LHCN-M2 (cell line): Measurements from ENCODE around the gene PCBP3. TPM values are rescaled to one million over a fixed set of nuclear protein-coding genes. Genes with fewer than 3 reads are reported as not detected.
A peak's percentile ranks its signal among the peaks of the same experiment; 100 is the strongest.
"Not testable (repeated sequence)": the region's sequence is repeated elsewhere in the genome, so short reads cannot be mapped to it uniquely, and the experiment has no call there.

Experiments used
- DNase-seq: peaks from one replicate; pipeline ENCODE4 v3.0.0-alpha.2; 2012; ENCODE audit warnings: low read depth
- polyA plus RNA-seq: library from polyadenylated mRNA; unstranded; fragments of >200 nt; gene quantifications from one replicate; pipeline ENCODE4 v1.2.1, GENCODE V29; 2012; ENCODE audit warnings: missing spikeins
- total RNA-seq: library from RNA; depleted of rRNA; stranded (reverse); fragments of >200 nt; gene quantifications from 2 replicates; pipeline ENCODE4 v1.2.3, GENCODE V29; 2014; rRNA removed

Gene PCBP3
- 2.8 and 3.8 TPM in 2 replicates for total RNA-seq
- polyA plus RNA-seq: 1.6 TPM

- peak; percentile 87 for DNase-seq
These were observed at the start of gene PCBP3 for GRCh38 chr21:45643021-45643980. Gene PCBP3, plus strand, starts transcription at chr21:45643725. Its CDS starts 206,361 bp downstream, at chr21:45850086.

DNA sequence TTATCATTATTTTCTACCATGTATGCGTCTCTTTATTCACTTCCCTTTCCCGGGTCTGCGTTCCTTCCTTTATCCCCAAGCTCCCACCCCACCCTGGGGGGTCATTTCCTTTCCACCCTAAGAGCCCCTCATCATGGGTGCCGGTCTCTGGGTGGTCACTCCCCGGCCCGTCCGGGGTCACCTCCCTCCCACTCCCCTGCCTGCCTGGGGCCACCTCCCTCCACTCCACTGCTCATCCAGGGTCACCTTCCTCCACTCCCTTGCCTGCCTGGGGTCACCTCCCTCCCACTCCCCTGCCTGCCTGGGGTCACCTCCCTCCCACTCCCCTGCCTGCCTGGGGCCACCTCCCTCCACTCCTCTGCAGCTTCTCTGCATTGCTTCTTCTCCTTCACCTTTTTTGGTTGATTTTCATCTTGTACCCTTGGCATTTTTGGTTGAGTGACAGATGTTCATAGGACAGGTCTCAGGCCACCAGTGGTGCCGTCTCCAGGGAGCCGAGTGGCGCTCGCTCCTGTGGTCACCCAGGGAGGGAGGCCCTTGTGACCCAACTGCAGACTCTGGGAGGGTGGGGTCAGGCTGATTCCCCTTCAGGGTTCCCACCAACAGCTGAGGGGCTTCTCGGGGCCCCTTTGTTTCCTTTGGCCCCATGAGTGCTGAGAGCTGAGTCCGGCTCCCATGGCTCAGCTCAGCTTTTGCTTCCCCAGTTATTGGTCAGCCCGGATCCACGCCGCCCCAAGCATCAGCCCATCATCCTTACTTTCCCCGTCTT lies 48.6 kb upstream of the PCBP3 start:
- no peak for DNase-seq

DNA sequence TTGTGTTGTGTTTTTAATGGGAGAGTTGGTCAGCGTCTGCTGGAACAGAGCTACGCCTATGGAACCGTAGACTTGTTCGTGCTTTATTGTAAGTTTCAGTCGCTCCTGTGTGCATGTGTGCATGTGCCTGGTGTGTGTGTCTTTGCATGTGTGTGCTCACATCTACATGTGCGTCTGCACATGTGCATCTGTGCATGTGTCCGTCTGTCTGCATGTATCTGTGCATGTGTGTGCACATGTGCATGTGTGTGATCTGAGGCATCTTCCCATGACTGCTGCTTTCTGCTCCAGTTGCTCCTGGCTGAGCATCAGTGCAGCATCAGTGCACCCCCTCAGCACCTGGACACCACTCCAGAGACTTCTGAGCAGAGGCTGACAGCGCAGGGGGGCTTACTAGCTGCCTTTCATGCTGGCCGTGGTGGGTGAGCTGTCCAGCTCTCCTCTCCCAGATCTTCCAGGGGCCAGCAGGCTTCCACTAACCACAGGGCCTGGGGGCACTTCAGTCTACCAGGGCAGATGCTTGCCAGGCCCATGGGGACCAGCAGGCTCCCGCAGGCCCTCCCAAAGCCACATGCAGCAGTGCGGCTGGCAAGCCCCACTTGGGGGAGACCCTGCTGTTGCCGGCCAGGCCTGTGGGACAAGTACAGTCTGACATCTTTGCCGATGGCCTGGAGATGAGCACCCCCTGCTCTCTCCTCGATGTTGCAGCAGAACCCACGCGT lies 47.8 kb upstream of the PCBP3 start:
- DNase-seq: no peak

DNA sequence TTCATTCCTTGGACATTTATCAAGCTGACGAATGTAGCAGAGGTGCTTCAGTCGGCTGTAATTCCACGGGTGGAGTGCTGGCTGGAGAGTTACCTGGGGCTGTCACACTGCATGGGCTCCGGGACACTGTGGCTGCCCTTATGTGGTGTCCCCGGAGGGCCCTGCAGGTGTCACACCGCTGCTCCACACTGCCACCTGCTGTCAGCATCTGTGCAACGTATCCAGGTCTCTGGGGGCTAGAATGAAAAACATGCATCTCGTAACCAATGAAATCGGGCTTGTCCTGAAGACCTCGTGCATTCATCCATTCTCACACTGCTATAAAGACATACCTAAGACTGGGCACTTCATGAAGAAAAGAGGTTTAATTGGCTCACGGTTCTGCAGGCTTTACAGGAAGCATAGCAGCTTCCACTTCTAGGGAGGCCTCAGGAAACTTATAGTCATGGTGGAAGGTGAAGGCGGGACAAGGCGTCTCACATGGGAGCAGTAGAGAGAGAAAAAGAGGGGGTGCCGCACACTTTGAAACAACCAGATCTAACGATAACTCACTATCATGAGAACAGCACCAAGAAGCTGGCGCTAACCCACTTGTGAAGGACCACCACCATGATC lies 46.7 kb upstream of the PCBP3 start:
- DNase-seq: peak; percentile 27

DNA sequence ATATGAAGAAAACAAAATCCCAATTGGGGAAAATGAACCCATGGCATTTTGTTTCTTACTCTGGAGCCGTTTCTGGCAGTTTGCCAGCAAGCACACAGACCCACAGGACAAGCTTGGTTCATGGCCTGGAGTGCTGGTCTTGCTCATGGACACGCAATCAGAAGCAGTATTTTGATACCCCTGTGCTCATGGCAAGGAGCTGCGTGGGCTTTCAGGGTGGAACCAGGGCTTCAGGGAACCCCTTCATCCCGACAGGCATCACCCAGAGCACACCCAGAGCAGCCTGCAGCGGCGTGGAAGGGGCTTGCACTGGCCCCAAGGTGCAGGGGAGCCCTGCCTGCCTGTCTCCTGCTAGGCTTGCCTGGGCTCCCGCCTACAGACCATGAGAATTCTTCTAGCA lies 45.4 kb upstream of the PCBP3 start:
- DNase-seq: no peak

GRCh38 chr21:45598666-45599065 lies 44.9 kb upstream of the PCBP3 start:
- no peak for DNase-seq

DNA sequence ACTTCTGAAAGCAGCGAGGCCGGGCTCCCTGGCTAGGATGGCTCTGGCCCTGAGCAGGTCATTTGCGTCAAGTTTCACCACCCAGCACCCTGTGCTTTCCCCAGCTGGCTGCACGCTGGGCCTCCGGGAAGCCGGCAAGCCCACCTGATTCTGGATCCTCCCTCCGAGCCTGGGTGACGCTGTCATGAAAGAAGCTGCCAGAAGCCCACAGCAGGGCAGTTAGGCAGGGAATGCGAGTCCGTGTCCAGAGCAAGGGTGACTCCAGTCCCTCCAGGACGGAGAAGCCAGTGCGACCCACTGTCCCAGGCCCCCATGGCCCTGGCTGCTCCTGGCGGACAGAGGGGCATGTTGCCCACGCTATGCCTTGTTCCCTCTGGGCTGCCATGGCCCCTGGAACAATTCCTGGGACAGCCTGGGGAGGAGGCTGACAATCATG lies 44.4 kb upstream of the PCBP3 start:
- no peak for DNase-seq

DNA sequence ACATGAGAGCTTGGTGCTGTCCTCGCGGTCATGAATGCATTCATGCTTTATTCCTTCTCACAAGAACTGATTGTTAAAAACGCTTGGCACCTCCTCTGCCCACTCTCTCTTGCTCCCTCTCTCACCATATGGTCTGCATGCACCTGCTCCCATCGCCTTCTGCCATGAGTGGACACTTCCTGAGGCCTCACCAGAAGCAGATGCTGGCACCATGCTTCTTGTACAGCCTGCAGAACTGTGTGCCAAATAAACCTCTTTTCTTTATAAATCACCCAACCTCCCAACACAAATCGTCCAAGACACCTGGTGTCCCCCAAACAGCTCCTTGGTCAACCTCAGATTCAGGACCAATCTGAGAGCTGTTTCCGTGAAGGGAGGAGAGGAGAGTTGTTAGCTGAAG lies 43.3 kb upstream of the PCBP3 start:
- no peak for DNase-seq

DNA sequence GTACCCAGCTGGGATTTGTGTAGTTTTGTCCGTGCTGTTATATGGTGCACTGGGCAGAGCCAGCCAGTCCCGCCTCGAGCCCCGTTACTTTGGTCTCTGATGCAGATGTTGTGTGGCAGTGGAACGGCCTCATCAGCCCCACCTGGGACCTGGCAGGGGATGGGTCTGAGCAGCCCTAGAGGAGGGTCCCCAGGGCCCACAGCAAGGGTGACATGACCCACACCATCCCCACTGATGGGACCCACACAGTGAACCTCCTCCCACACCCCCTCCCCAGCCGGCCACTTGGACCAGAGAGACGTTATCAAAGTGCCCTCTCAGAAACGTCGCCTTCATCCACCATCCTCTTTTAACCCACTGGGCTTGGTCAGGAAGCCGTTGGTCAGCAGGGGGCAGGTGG lies 42.0 kb upstream of the PCBP3 start:
- DNase-seq: no peak

DNA sequence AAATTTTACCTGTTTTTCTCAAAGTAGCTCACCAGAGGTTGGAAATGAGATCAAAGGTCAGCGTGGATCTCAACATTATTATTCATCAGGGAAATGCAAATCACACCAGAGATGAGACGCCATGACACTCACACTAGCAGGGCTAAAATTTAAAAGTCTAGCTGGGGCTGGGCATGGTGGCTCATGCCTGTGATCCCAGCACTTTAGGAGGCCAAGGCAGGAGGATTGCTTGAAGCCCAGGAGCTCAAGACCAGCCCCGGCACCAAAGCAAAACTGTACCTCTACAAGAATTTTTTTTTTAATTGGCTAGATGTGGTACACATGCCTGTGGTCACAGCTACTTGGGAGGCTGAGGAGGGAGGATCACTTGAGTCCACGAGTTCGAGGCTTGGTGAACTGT lies 41.4 kb upstream of the PCBP3 start:
- DNase-seq: no peak

- DNase-seq: no peak
These were observed 40.0 kb upstream of the PCBP3 start for GRCh38 chr21:45603481-45603880.

DNA sequence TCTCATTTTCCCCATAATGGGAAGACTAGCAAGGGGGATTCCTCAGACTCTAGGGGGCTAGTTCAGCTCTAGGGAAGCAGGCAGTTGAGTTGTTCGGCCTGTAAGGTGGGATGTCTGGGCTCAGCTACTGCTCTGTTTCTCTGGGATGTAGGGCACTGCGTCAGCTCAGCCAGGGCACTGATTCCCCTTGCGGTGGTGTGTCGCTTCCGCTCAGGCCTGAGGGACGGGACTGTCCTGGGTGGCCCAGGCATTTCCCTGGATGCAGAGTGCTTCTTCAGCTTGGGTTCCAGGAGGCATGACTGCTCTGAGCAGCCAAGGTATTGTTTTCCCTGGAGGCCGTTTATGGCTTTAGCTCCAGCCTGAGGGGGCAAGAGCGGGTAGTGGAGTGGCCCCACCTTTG lies 38.8 kb upstream of the PCBP3 start:
- DNase-seq: not testable (repeated sequence)

DNA sequence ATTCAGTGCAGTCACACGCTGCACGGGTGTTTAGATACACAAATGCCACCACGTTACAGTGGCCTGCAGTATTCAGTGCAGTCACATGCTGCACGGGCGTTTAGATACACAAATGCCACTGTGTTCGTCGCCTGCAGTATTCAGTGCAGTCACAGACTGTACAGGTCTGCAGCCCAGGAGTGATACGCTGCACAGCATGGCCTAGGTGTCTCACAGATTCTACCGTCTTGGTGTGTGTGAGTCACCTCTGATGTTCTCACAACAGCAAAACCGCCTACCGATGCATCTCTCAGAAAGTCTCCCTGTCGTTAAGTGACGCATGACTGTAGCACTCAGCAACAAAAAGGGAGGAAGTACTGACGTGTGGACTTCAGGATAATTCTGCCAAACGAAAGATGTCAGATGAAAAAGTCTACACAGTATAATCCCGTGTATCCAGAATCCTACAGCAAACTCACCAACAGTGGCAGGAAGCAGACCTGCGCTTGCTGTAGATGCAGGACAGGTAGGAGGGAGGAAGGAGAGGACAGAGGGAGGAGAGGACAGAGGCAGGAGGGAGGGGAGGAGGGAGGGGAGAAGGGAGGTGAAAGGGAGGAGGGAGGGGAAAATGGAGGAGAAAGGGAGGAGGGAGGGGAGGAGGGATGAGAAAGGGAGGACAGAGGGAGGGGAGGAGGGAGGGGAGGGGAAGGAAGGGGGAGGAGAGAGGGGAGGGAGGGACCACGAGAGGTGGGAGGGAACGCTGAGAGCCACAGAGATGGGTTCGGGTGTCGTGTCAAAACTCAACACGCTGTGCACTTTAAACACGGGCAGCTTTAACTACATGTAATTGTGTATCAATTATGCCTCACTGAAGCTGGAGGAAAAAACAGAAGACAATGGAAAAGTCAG lies 36.3 kb upstream of the PCBP3 start:
- peak; percentile 19 for DNase-seq

- no peak for DNase-seq
These were observed 35.6 kb upstream of the PCBP3 start for GRCh38 chr21:45607909-45608295.

GRCh38 chr21:45608747-45609470 lies 34.6 kb upstream of the PCBP3 start:
- DNase-seq: not testable (repeated sequence)

DNA sequence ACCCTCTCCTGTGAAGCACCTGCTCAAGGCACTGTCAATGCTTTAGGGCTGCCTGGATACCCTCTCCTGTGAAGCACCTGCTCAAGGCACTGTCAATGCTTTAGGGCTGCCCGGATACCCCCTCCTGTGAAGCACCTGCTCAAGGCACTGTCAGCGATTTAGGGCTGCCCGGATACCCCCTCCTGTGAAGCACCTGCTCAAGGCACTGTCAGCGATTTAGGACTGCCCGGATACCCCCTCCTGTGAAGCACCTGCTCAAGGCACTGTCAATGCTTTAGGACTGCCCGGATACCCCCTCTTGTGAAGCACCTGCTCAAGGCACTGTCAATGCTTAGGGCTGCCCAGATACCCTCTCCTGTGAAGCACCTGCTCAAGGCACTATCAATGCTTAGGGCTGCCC lies 33.9 kb upstream of the PCBP3 start:
- DNase-seq: not testable (repeated sequence)

- DNase-seq: no peak
These were observed 32.2 kb upstream of the PCBP3 start for GRCh38 chr21:45611296-45611695.

DNA sequence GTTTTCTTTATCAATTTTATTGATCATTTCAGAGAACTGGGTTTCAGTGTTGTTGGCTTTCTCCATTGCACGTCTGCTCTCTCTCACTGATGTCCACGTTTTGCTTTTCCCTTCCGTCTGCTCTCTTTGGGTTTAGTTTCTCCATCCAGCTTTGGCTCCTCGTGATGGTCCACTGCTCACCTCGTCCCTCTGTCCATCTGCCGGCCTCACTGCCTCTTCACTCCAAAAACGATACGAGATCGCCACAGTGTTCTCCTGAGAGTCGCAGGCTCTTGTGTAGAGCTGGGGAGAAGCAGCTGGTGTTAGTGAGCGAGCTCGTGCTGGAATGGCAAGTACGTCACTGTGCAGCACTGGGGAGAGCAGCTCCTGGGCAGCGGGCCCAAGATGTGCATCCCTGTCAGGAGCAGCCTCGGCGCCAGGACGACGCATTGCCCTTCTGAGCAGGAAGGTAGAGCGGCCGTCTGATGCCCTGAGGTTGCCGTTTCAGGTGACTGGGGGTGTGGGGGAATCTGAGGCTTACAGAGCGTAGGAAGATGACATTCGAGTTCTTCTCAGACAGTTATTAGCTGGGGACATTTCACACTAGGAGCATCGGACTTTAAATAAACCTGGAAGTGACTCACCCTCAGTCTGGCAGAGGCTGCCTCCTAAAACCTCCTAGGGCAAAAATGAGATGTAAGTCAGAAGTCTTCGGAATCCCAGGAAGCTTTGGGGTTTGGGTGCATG lies 31.4 kb upstream of the PCBP3 start:
- DNase-seq: peak; percentile 71

DNA sequence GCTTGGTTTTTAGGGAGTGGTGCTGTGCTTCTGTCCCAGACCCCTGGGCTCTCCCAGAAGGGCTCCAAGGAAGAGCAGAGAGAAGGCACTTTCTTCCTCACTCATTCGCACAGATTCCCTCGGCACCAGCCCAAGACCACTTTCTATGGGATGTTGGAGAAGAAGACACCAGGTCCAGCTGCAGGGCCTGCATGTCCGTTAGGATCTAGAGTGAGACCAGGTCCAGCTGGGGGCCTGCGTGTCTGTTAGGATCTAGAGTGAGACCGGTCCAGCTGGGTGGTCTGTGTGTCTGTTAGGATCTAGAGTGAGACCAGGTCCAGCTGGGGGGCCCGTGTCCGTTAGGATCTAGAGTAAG lies 30.9 kb upstream of the PCBP3 start:
- not testable (repeated sequence) for DNase-seq
